Endothelial cell of umbilical vein (primary cell): ENCODE measurements around the gene WDFY2. TPM values are rescaled to one million over a fixed set of nuclear protein-coding genes. Genes with fewer than 3 reads are reported as not detected.

ENCODE experiments used
- BruUV-seq: library from RNA; stranded (reverse); fragments of 400-500 nt; replicated peaks from 2 replicates; lab custom pipeline; 2021; lab: Mats Ljungman, UMichigan
- CTCF ChIA-PET: fragments of 300-600, 350-600 bp; sonication (Branson Sonifier 250); formaldehyde crosslinking; loops from one replicate; lab custom pipeline; 2021; ENCODE audit warnings: antibody characterized with exemption, inconsistent platforms; lab: Charles Lee
- POLR2A ChIA-PET: fragments of 300-600, 350-600 bp; sonication (Branson Sonifier 250); formaldehyde crosslinking; loops from one replicate; lab custom pipeline; 2021; ENCODE audit warnings: antibody characterized with exemption, inconsistent platforms; lab: Charles Lee
- DNase-seq: peaks from one replicate; pipeline ENCODE4 v3.0.0-alpha.2; 2011; ENCODE audit warnings: low read depth, low spot score
- FAIRE-seq: peaks from 2 replicates; lab custom pipeline; 2011; peaks lifted over from hg19 to GRCh38; lab: Jason Lieb, UNC
- H2AFZ ChIP-seq: 2 replicates; pipeline ENCODE4 v1.6.0; 2012; ENCODE audit warnings: low read depth, low read length, control low read depth, inconsistent platforms
- H3K27ac ChIP-seq: 2 replicates; pipeline ENCODE4 v1.5.1; 2011; ENCODE audit warnings: low read depth, mild to moderate bottlenecking, control low read depth, low read length, moderate library complexity; ENCODE audit not compliant: insufficient read depth
- H3K27me3 ChIP-seq, 2 experiments: 2 replicates each; pipeline versions ENCODE4 v1.6.0 to v1.6.1; 2011; ENCODE audit warnings: low read length in 2 of 2, mixed read lengths in 1 of 2; ENCODE audit not compliant: control insufficient read depth in 2 of 2, insufficient read depth in 2 of 2
- H3K36me3 ChIP-seq, 2 experiments: 2 replicates in 1 of 2; 3 replicates in 1 of 2; pipeline ENCODE4 v1.5.1; 2011; ENCODE audit warnings: low read length in 2 of 2, mild to moderate bottlenecking in 1 of 2, moderate library complexity in 1 of 2; ENCODE audit not compliant: control insufficient read depth in 2 of 2, insufficient read depth in 2 of 2; ENCODE audit errors: extremely low read depth in 1 of 2
- H3K4me1 ChIP-seq: 3 replicates; pipeline ENCODE4 v1.5.1; 2011; ENCODE audit warnings: mild to moderate bottlenecking, low read length; ENCODE audit not compliant: control insufficient read depth, insufficient read depth; ENCODE audit errors: extremely low read depth
- H3K4me2 ChIP-seq: 2 replicates; pipeline ENCODE4 v1.6.1; 2011; ENCODE audit warnings: low read length, control low read depth, mixed read lengths; ENCODE audit not compliant: insufficient read depth
- H3K4me3 ChIP-seq, 3 experiments: fragments of 200-600 bp in 1 of 3; sonication (generic), shearing (Covaris generic) in 1 of 3; replicated peaks in 1 of 3; 2 replicates each; pipeline ENCODE4 v1.5.1; 2011 to 2016; ENCODE audit warnings: control low read depth in 3 of 3, low read length in 3 of 3, mild to moderate bottlenecking in 2 of 3, inconsistent platforms in 1 of 3, low read depth in 1 of 3, moderate library complexity in 1 of 3; ENCODE audit not compliant: insufficient read depth in 1 of 3
- H3K79me2 ChIP-seq: 2 replicates; pipeline ENCODE4 v1.6.0; 2012; ENCODE audit warnings: low read length, inconsistent platforms; ENCODE audit not compliant: control insufficient read depth, insufficient read depth
- H3K9ac ChIP-seq: replicated peaks from 2 replicates; pipeline ENCODE3; 2011; ENCODE audit warnings: low read length, control low read depth; ENCODE audit not compliant: insufficient read depth; ENCODE audit errors: extremely low read depth
- H3K9me1 ChIP-seq: replicated peaks from 3 replicates; pipeline ENCODE4 v1.6.0; 2011; ENCODE audit warnings: mild to moderate bottlenecking, low read length; ENCODE audit not compliant: control insufficient read depth, insufficient read depth; ENCODE audit errors: extremely low read depth
- H3K9me3 ChIP-seq: replicated peaks from 2 replicates; pipeline ENCODE4 v1.5.1; 2012; ENCODE audit warnings: low read length, inconsistent platforms; ENCODE audit not compliant: control insufficient read depth, insufficient read depth
- H4K20me1 ChIP-seq: replicated peaks from 2 replicates; pipeline ENCODE3; 2011; ENCODE audit warnings: mild to moderate bottlenecking, low read length; ENCODE audit not compliant: control insufficient read depth, insufficient read depth; ENCODE audit errors: extremely low read depth
- EZH2 ChIP-seq: IDR thresholded peaks from 2 replicates; pipeline ENCODE4 v1.6.1; 2012; ENCODE audit warnings: borderline replicate concordance, low read depth, mild to moderate bottlenecking, moderate library complexity, low read length, inconsistent platforms; ENCODE audit not compliant: severe bottlenecking
- FOS ChIP-seq: IDR thresholded peaks from 2 replicates; pipeline ENCODE4 v1.6.1; 2011; ENCODE audit warnings: mild to moderate bottlenecking, low read length, moderate library complexity, borderline replicate concordance; ENCODE audit not compliant: insufficient read depth
- GATA2 ChIP-seq: IDR thresholded peaks from 2 replicates; pipeline ENCODE4 v1.7.0; 2011; ENCODE audit warnings: low read depth, mild to moderate bottlenecking, moderate library complexity, mixed read lengths, low read length; ENCODE audit not compliant: insufficient read length, insufficient read depth
- JUN ChIP-seq: IDR thresholded peaks from 2 replicates; pipeline ENCODE4 v1.6.1; 2011; ENCODE audit warnings: borderline replicate concordance, low read depth; ENCODE audit not compliant: insufficient read length, insufficient read depth
- MYC ChIP-seq: IDR thresholded peaks from one replicate; pipeline ENCODE4 v1.6.1; 2011; ENCODE audit warnings: mild to moderate bottlenecking, low read depth, low read length
- POLR2A ChIP-seq: IDR thresholded peaks from 2 replicates; pipeline ENCODE4 v1.6.1; 2012; ENCODE audit warnings: low read depth, mild to moderate bottlenecking, control low read depth, low read length
- POLR2AphosphoS5 ChIP-seq: IDR thresholded peaks from 2 replicates; pipeline ENCODE4 v1.6.1; 2012; ENCODE audit warnings: low read depth, mild to moderate bottlenecking, control low read depth, low read length, moderate library complexity; ENCODE audit not compliant: insufficient read depth
- dilution Hi-C: fragments of 300-500 bp; cut with MboI; formaldehyde crosslinking; loops from one replicate; pipeline ENCODE4 v1.15.0; 2019; ENCODE audit warnings: low sequenced_read_pairs; ENCODE audit not compliant: extremely low pct_ligation_motif_present
- intact Hi-C: fragments of 100-400 bp; cut with micrococcal nuclease; formaldehyde crosslinking; loops from one replicate; pipeline ENCODE4 v1.10.0; 2022
- polyA plus RNA-seq, 4 experiments: library from polyadenylated mRNA; depleted of rRNA in 3 of 4; stranded (reverse) in 3 of 4; unstranded in 1 of 4; fragments of >200 nt; gene quantifications; 2 replicates each; pipeline versions ENCODE4 v1.2.1 to v1.2.3, GENCODE V29; 2011 to 2012; ENCODE audit warnings: missing spikeins in 1 of 4
- total RNA-seq: library from RNA; stranded (reverse); gene quantifications from 2 replicates; pipeline ENCODE4 v1.2.3, GENCODE V29; 2021
- TF ChIP-seq, protein P1 (sequence below): IDR thresholded peaks from 2 replicates; pipeline ENCODE4 v1.6.1; 2011; ENCODE audit not compliant: insufficient read depth, insufficient read length
- TF ChIP-seq, protein P2 (sequence below), 2 donors: IDR thresholded peaks; 1 replicate in 1 of 2; 2 replicates in 1 of 2; pipeline ENCODE4 v1.5.1; 2011; ENCODE audit warnings: low read length in 2 of 2, mild to moderate bottlenecking in 2 of 2, moderate library complexity in 2 of 2, control low read depth in 1 of 2, inconsistent platforms in 1 of 2, low read depth in 1 of 2; ENCODE audit not compliant: insufficient read depth in 1 of 2; ENCODE audit errors: extremely low read depth in 1 of 2

The WDFY2 gene
- total and polyA plus RNA-seq, 2 donors (not counting 3 experiments of a cell fraction or from before 2014, with no cell fraction given) = 2.1 to 5.5 TPM

DNA sequence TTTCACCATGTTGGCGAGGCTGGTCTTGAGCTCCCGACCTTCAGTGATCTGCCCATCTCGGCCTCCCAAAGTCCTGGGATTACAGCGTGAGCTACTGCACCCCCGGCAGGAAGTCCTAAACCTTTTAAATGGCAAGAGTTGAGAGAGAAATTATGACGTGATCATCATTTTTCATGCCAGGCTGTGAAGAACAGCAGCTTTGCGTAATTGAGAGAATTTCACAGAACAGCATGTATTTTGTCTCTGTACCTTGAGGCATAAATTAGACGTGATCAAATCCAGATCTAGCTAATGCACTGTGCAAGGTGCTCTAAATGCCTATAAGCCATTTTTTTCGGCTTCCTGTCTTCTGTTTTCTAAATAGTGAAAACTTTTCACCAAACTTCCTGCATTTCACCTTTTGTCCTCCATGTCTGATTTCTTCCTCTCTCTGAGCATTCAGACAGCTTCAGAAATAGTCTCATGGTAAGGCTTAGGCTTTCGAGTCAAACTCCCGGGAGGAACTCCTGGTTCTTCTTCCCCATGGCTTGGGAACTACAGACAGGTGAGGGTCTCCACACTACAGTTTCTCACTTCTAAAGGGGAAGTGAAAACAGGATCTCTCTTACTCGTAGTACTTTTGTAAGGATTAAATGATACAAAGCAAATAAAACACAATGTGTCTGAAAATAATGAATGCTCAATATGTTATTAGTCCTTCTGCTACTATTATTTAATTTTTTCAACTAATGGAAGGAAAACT lies 51.0 kb downstream of the WDFY2 start:
- Histone ChIP-seq H3K79me2 (no peaks in the 10 kb centered on the region), H2AFZ (no peak overlapping the region), H3K27ac (no peak overlapping the region), H3K9ac (no peak overlapping the region), H3K4me1 (no peaks in the 10 kb centered on the region), H4K20me1 (no peaks in the 10 kb centered on the region), H3K36me3 (no peaks in the 10 kb centered on the region), H3K27me3 (no peaks in the 10 kb centered on the region), H3K4me3 (no peak overlapping the region), H3K4me2 (no peak overlapping the region), H3K9me1 (no peaks in the 10 kb centered on the region), H3K9me3 (no peaks in the 10 kb centered on the region)
- TF ChIP-seq EZH2 (no peak), MYC (no peak), JUN (no peak), GATA2 (no peak), POLR2AphosphoS5 (no peak), FOS (no peak), POLR2A (no peak)
- TF ChIP-seq, protein P1, sequence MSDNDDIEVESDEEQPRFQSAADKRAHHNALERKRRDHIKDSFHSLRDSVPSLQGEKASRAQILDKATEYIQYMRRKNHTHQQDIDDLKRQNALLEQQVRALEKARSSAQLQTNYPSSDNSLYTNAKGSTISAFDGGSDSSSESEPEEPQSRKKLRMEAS = no peak
- TF ChIP-seq, protein P2, sequence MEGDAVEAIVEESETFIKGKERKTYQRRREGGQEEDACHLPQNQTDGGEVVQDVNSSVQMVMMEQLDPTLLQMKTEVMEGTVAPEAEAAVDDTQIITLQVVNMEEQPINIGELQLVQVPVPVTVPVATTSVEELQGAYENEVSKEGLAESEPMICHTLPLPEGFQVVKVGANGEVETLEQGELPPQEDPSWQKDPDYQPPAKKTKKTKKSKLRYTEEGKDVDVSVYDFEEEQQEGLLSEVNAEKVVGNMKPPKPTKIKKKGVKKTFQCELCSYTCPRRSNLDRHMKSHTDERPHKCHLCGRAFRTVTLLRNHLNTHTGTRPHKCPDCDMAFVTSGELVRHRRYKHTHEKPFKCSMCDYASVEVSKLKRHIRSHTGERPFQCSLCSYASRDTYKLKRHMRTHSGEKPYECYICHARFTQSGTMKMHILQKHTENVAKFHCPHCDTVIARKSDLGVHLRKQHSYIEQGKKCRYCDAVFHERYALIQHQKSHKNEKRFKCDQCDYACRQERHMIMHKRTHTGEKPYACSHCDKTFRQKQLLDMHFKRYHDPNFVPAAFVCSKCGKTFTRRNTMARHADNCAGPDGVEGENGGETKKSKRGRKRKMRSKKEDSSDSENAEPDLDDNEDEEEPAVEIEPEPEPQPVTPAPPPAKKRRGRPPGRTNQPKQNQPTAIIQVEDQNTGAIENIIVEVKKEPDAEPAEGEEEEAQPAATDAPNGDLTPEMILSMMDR (IDR thresholded peaks at IDR 0.05; ENCODE audit: extremely low read depth in 1 of 2, insufficient read depth in 1 of 2, low read depth in 1 of 2, low read length in 2 of 2) = no peak
- intact Hi-C loops = no loop called here
- no peak for DNase-seq
- BruUV-seq = no TSS peak
- no peak for FAIRE-seq
- dilution Hi-C loops = no loop called here
- CTCF ChIA-PET = interaction anchor here (0.6 kb wide), 1 partner anchor 499 kb away, joined by 3 read pairs; no protein-coding TSS in a partner anchor
- POLR2A ChIA-PET = no interaction called here
